GM21576 (cell line): ENCODE data around the gene CALD1.

ENCODE experiments used
- ATAC-seq: cut with Tn5 transposase; IDR thresholded peaks from one replicate; pipeline ENCODE4 v1.9.1; 2021; ENCODE audit warnings: mild to moderate bottlenecking, moderate library complexity; ENCODE audit not compliant: unreplicated experiment

The CALD1 gene

DNA sequence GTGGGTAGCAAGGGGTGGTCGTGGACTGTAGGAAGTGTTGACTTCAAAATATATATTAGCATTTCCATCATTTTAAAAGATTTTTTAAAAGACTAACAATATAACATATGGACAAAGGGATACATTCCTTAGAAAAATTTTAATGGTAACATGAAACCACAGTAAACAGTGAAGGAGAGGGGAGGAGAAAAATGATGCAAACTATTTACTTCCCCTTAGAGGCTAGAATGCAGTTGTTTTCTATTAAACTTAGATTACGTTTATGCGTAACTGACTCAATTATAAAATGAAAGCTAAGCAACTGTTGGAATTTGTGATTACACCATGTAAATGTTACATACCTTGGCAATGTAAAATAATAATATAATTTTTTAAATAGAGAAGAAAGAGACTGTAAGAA, 41.3 kb downstream of the CALD1 start:
- ATAC-seq = no peak

DNA sequence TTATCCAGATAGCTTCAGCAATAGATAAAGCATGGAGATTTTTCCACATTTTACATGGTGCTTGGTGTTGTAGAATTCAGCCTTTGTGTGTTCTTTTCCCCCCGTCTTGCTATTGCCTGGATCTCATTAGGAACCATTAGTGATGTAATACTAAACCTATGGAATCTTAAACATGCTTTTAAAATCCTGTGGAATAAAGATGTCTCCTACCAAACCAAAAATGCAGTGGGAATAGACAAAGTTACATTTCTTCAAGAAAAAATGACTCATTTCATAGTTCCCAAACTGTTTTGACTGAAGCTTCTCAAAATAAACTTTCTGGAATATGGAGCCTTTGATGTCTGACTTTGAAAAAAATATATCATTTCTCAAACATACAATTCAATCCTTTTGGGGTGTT, 44.0 kb downstream of the CALD1 start:
- no peak for ATAC-seq

DNA sequence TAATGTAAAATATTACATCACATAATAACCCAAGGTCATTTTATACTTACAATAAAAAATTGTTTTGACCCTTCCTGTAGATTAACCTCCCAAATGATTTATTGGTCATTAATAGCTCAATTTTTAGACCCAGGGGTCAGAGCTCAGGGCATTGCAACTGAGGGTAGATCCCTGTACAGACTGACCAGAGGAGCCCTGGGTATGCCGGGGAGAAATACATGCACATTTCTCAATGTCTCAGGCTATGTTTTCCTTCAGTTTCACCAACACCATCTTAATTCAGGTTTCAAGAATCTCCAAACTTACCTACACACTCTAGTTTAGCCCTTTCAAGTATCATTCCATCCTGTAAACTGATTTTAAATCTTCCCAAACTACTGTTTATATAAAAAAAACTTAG, 46.2 kb downstream of the CALD1 start:
- ATAC-seq = no peak

DNA sequence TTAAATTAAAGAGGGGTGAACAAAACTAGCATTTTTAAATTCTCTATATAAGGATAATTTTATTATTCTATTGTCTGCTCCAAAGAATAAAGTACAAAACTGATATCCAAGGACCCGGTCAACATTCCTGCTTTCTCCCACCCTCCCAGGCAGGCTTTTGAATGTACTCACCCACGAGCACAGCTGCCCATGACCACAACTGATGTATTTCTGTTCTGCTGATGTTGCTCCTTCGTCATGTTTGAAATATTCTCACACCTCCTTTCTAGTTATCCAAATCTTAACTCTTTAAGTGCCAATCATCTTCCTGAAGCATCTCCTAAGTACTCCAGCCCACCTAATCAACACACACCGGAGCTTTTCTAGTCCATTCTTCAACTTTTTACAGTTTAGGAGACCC, 46.7 kb downstream of the CALD1 start:
- ATAC-seq = no peak

DNA sequence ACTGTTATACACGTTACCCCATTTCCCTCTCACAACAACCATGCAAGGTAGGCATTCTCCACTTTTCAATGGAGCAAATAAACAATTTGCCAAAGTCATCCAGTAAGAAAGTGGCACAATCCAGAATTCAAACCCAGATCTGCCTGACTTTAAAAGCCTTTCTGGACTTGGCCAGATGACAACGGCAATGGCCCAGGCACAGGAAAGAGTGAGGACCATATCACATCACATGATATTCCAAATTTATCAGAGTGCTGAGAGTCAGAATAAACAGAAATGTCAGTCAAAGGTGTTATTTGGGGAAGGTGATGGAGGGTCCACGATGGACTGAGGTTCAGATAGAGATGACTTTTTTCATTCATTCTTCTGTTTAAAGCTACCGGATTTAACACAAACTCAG, 48.0 kb downstream of the CALD1 start:
- ATAC-seq = no peak

DNA sequence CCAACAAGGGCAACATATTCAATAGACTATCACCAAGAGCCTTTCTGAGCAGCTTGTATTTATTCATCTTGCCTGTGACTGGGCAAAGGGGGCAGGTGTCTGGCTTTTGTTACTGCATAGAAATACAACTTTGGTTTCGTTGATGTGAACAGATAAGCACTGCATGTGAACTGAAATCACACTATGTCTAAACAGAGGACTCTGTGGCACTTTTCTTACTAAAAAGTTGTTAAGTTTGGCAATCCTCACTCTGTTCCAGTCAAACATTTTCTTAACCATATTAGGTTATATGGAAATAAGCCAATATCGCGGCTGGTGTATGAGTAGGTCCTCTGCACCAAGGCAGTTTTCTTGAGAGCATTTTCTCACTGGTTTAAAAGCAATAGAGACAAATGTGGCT, 48.5 kb downstream of the CALD1 start:
- ATAC-seq = no peak

DNA sequence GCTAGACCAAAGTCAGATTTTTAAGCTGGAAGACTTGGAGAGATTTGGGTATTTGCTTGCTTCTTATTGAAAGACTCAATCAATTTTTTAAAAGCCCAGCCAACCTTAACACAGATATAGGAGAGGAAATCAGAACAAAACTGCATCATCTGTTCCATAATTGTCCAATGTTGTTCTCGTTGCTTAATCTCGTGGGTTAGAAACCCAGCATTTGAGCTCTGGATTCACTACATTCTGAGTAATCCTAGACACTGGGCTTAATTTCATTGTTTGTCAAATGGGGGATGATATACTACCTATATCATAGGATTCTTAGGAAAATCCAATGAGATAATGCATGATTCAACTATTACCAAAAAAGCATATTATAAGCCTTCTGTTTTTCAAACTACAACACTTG, 48.9 kb downstream of the CALD1 start:
- ATAC-seq = no peak

DNA sequence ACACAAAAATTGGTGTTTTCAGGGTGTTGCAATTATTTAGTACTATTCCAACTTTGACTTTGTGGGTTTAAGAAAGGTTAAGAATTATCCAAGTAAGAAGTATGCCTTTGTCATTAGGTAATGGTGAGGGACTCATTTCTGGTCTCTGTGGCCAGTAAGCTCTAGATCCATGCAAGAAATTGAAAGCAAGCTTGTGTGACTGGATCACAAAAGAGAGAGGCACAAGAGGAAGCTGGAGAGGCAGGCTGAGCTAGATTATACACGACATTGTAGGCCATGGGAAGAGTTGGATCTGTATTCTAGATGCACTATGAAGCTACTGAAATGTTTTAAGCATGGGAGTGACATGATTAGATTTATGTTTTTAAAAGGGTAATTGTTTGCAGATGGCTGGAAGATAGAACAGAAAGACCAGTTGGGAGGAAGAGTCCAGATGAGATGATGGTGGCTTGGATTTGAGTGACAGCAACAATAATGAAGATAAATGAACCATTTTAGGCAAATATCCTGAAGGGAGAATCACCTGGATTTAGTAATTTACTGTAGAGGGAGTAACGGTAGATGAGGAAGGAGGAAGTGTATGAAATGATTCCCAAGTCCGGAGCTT, 50.0 kb downstream of the CALD1 start:
- no peak for ATAC-seq

DNA sequence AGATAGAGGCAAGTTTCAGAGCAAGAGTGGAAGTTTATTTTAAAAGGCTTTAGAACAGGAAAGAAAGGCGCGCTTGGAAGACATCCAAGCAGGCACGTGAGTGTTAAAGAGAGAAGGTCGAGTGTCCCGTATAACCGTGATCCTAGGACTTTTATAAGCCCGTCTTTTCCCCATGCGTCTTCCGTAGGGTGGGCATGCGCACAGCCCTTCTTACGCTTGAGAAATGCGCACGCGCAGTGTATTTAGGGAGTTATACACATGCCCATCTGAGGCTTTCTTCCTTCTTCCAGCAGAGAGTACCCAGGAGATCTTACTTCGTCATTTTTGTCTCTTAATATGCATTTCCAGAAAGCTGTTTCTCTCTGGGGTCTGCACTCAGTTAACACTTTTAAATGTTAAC, 52.4 kb downstream of the CALD1 start:
- no peak for ATAC-seq

DNA sequence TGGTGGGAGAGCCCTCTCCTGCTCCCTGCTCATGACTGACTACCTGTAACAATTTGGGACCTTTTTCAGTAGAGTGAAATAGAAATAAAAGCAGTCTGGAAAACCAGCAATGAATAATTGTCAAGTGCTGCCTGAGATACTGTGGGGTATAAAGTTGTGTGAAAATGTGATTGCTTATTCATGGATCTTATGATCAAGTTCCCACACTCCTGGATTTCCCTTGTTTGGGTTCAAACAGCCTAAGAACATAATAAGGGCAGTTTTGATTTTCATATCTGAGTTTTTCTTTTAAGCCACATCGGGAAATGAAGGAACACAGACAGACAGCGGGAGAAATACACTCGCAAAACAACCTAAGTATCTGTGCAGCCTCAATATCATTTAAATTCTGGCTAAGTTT, 52.9 kb downstream of the CALD1 start:
- no peak for ATAC-seq

DNA sequence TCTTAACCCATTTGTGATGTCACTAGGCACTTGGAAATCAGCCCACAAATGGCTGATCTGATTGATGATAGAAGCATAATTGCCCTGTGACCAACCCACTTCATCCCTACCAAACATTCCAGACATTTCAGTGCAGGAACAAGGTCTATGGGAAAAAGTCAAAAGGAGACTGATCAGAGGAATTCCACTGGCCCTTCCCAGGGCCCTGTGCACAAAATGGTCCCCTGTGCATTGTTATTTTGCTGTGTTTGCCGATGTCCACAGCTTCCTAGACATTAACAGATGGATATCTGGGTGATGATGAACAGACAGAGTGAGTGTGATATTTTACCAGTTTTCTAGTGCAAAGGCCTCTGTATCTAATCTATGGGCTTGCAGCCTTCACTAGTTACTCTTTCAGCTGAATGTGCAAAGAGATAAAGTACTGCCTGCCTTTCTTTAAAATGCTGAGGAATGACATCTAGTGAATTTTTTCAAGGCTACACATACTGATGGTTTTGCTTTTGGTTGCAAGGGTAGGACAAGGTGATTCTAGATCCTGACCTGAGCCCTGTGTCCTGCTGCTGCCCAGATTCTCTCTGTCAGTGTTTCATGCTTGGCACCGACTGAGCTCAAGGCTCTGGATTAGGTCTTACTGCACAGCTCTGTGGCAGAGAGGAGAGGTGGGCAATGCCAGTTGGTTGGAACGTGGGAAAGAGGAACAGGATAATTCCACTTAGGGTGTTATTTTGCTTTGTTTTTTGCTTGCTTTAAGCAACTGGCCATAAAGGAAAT, 55.4 kb downstream of the CALD1 start:
- no peak for ATAC-seq

DNA sequence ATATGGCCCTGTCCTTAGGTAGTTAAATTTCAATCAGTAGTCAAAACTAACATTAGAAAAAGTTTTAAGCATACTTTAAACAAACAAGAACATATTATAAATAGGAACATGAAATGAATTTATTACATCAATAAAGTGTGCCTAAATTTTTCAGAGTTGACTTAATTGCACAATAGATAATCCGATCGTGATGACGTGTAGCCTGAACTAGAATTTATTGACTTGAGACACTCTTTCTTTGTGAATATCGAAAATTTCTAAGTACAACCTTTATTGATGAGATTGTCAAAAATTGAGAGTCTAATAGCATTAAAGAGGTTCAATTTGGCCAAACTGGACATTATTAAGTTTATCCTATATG, 56.0 kb downstream of the CALD1 start:
- no peak for ATAC-seq

DNA sequence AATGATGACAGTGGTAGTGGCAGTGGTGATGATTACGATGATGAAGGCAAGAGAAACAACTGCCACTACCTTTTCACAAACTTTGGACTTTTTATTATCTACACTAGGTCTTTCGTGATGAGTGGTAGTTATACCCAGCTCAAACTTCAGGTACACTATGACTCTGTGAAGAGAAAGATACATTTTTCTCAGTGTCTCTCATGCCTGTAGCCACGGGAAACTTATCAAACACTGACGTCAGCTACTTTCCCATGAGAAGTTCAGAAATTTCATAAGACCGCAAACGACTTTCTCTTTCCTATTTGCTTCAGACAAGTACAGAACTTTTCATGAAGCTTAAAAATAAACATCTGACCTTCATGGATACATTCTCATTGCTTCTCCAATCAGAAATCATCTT, 57.0 kb downstream of the CALD1 start:
- ATAC-seq = no peak

DNA sequence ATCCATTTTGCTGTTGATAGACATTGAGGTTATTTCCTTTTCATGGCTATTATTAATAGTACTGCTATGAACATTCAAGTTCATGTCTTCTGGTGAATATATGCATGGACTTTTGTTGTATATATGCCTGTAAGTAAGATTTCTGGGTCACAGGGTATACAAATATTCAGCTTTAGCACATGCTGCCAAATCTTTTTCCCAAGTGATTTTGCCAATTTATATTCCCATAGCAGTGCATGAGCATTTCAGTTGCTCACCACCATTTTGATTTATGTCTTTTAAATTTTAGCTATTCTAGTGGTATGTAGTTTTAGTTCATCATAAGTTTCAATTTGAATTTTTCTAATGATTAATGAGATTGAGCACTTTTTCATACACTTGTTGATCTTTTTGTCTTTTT, 59.9 kb downstream of the CALD1 start:
- ATAC-seq = no peak

DNA sequence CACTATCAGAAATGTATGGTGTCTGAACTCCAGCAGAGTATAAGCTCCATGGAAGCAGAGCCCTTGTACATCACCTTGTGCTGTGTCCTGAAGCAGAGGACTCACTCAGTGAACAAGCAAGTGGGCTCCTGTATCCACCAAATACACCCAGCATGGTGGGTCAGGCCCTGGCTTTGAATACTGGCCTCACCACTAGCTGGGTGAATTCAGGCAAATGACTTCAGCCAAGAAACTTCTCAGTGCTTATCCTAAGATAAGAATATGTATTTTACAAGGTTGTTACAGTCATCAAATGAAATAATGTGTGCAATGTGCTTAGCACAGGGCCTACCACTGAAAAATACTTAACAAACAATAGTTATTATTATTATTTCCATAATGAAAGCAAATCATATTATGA, 62.6 kb downstream of the CALD1 start:
- no peak for ATAC-seq

DNA sequence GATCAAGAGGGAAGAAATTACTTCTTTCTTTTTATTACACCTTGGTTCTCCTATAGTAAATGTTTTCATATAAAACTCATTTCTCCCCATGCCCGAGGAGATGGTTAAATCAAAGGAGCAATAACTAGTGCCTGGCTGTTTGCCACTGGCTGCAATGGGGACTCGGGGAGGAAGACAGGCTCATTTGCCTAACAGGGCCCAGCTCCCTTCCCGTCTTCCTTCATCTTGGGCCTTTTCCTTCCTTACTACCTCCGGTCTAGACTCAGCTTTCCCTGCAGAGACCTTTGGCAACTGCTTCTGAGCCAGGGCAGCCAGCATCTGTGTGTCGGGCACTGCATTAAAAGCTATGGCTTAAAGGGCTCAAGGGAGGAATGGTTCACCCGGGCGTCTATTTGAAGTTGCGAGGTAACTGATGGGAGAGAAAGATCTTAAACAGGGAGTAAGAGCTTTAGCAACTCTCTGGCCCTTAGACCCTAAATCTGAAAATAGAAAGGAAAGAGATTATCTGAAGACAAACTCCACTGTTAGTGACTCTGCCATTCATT, 63.5 kb downstream of the CALD1 start:
- no peak for ATAC-seq

DNA sequence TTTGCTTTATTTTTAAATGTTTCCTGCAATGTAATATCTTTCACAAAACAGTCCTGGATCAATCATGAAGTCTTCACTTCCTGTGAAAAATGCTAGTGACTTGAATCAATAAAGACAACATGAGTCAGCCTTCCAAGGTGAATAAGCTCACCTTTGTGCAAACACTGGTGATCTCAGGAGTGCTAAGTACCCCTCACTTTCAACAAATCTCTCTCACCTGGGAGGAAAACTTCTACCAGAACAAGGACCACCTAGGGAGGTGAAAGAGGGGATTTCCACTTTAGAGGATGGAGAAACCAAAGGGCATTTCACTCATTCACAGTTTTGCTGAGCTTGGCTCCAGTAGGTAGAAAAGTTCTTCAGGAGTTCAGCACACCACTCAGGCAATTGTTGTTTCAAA, 64.8 kb downstream of the CALD1 start:
- ATAC-seq = no peak

DNA sequence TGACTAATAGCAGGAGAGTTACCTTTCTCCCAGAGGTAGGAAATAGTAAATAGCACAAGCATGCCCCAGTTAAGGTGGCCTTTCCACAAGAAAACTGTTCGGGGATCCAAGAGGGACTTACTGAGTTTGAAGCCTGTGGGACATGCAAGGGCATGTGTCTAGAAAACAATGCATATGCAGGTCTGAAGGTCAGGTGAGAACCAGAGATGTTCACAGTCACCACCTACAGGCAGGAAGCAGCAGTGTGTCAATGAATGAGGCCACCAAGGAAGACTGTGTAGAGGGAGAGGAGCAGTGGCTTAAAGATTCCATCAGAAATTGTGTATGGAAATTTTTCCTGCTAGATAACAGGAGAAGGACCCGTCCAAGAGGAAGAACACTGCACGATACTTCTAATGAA, 66.0 kb downstream of the CALD1 start:
- peak; percentile 67 for ATAC-seq

DNA sequence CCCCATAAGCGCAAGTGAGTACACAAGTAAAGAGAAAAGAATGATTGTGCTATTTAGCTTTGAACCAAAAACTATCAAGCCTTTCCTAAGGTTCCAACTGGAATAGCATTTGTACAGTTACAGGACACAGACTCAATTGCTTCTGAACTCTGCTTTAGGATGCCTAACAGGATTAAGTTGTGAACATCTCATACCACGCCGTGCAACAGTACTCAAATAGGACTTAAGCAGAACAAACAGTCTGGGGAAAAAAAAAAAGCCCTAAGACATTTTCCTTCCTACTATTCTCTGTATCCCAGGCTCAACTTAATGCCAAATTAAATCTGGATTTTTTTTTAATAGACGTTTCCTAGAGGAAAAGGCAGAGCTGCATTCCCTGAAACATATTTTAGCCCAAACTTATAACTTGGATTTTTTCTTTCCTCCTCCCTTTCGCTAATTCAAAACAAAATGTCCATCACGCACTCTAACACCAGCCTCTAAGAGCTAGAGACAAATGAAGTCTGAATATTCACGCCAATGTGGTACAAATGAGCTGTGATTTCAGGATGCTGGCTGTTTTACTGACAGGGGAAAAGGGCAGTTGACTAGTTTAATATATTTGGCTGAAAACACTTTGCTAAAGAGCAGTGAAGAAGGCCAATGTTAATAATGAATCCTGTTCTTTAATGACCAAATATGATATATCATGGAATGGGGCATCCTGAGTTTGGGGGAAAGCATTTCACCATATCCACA, 68.6 kb downstream of the CALD1 start:
- ATAC-seq = no peak

DNA sequence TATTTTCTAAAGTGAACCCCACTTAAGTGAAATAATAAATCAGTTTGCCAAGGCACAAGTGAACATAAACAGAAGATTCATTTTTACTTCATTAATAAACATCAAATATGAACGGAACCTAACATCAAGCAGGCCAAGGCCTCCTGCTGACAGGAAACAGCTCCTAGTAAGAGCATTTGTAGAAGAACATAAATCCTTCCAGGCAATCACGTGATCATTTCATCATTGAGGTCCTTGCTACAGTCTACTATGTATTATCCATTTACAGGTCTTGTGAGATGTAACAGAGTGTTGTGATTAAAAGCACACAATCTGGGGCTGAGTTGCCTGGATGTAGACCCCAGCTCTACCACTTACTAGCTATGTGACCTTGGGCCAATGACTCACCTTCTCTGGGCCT, 70.6 kb downstream of the CALD1 start:
- no peak for ATAC-seq

DNA sequence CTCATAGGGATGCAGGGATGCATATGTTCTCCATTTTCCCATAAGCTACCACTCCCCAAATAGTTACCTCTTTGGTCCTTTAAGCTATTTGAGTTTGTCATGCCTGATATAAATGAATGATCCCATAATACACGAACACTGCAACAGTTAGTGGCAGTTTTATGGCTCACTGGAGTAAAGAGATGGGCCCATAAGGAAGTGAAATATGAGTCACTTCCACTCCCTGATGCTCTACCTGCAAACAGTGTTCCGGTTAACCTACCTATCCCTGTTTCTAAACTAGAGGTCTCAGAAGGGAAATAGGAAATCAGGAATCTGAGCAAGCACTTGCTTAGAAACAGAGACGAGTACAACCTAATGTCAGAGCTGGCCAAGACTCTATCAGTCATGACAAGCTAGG, 71.7 kb downstream of the CALD1 start:
- ATAC-seq = no peak

DNA sequence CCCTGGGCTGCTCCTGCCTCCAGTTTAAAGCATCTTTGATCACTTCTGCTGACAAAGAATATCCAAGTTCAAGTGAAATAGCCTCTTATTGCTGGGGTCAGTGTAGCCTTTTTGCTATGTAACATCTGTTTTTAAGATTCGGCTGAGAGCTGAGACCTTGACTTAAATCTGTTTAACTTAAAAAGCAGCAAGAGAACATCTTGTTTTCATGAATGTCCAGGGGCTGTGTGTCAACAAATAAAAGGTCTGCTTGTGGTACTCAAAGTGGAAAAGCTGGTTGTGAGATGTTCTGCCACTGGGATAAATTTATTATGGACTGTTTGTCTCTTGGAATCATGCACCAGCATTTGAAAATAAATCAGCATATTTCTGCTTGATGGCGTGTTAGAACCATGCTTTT, 73.2 kb downstream of the CALD1 start:
- no peak for ATAC-seq
